Small intestine (tissue), 7 donors: ENCODE results near the gene SLIT3. TPM values are rescaled to one million over a fixed set of nuclear protein-coding genes. Genes with fewer than 3 reads are reported as not detected.
A peak's percentile ranks its signal among the peaks of the same experiment; 100 is the strongest.

ENCODE experiments used
- DNase-seq, 2 donors: peaks; one replicate each; pipeline versions ENCODE4 v3.0.0 to v3.0.0-alpha.2; 2013
- FAIRE-seq: peaks from 2 replicates; lab custom pipeline; 2012; peaks lifted over from hg19 to GRCh38; lab: Jason Lieb, UNC
- H3K27ac ChIP-seq, 3 donors: one replicate each; pipeline ENCODE4 v1.5.1; 2013; ENCODE audit warnings: low read length in 2 of 3, mild to moderate bottlenecking in 2 of 3, control low read depth in 1 of 3, inconsistent platforms in 1 of 3, low read depth in 1 of 3, moderate library complexity in 1 of 3
- H3K27me3 ChIP-seq, 3 donors: one replicate each; pipeline ENCODE4 v1.6.1; 2013; ENCODE audit warnings: low read length in 3 of 3, inconsistent platforms in 1 of 3; ENCODE audit not compliant: control insufficient read depth in 3 of 3, insufficient read depth in 3 of 3
- H3K36me3 ChIP-seq, 3 donors: one replicate each; pipeline ENCODE4 v1.6.1; 2013; ENCODE audit warnings: low read length in 3 of 3, inconsistent platforms in 1 of 3, low read depth in 1 of 3, mild to moderate bottlenecking in 1 of 3, moderate library complexity in 1 of 3; ENCODE audit not compliant: control insufficient read depth in 3 of 3, insufficient read depth in 2 of 3
- H3K4me1 ChIP-seq, 3 donors: one replicate each; pipeline ENCODE4 v1.6.1; 2013; ENCODE audit warnings: low read length in 2 of 3, inconsistent platforms in 1 of 3, low read depth in 1 of 3, mild to moderate bottlenecking in 1 of 3, moderate library complexity in 1 of 3; ENCODE audit not compliant: control insufficient read depth in 3 of 3, insufficient read depth in 2 of 3
- H3K4me3 ChIP-seq, 3 donors: one replicate each; pipeline ENCODE4 v1.5.1; 2013; ENCODE audit warnings: low read length in 3 of 3, control low read depth in 1 of 3, inconsistent platforms in 1 of 3, low read depth in 1 of 3, mild to moderate bottlenecking in 1 of 3, moderate library complexity in 1 of 3
- H3K9me3 ChIP-seq, 2 donors: one replicate each; pipeline ENCODE4 v1.6.1; 2013; ENCODE audit warnings: low read depth in 1 of 2, low read length in 1 of 2; ENCODE audit not compliant: control insufficient read depth in 2 of 2, insufficient read depth in 1 of 2
- WGBS, 3 donors: extraction: QIAGEN DNeasy Blood & Tissue Kit; methylation state at CpG; one replicate each; pipeline ENCODE4 v1.1.7; 2013; 5-methylcytosine and 5-hydroxymethylcytosine counted together
- polyA plus RNA-seq, 4 donors: library from polyadenylated mRNA; stranded (reverse) in 3 of 4; unstranded in 1 of 4; fragments of 200-250 nt in 3 of 4; fragments of 120-200 nt in 1 of 4; gene quantifications; one replicate each; pipeline versions ENCODE4 v1.2.1 to v1.2.3, GENCODE V29; 2013
- donor health status: healthy with polysubstance abuse.
- donor health status: control.
- donor health status: control.
- donor health status: Bipolar disorder and iron deficiency.
- donor health status: healthy.

The SLIT3 gene
- polyA plus RNA-seq, 4 donors = 0.27 to 5.5 (median 5.3) TPM; not detected in 1

DNA sequence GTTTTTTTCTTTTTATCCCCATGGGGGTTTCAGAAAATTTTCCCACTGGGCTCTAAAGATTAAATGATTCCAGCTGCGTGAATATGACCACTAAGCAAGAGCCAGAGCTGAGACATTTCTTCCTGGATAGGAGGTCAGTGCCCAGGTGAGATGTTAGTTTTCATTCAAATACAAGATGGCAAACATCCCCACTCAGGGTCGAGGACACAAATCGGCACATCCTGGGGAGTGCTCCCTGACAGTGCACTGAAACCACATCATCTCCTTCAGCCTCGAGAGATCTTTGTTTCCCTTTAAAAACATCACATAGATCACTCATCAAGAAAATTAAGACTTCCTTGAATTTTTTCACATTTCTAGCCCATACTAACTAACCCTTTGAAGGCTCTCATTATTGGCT is 448.6 kb downstream of the SLIT3 start:
- H3K4me1 ChIP-seq = peaks cover 0 to 4% (median 0%) of the 10 kb centered on the region in 3 donors
- peaks cover 0 to 15% (median 0%) of the 10 kb centered on the region in 3 donors for H3K27me3 ChIP-seq
- H3K36me3 ChIP-seq = no peaks in the 10 kb centered on the region
- 31 to 50% (median 34%) methylated on average over 4 of the region's 4 CpGs for WGBS, 3 donors
- no peaks in the 10 kb centered on the region for H3K9me3 ChIP-seq
- H3K27ac ChIP-seq = no peak overlapping the region
- FAIRE-seq = no peak
- DNase-seq = no peak
- H3K4me3 ChIP-seq = no peak overlapping the region

DNA sequence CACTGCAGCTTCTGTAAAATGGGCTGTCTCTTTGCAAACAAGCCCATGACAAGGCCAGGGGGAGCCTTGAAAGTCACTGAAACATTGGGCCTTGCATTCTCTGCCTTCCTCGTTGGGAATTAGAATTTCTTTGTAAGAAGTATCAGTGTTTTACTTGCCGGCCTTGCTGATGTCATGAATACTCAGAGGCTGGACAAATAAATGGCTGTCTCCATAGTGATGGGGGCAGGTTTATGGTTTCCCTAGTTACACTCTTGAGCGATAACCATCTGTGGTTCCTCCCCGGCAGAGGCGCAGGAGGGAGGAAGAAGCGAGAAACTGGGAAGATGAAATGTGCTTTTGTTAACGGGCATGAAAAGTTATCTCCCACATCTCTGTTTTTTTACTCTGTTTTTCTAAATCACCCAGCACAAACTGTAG is 449.0 kb downstream of the SLIT3 start:
- FAIRE-seq (no peak), DNase-seq (peak in 1 of 2 donors; percentile 40)
- Histone ChIP-seq H3K27me3 (peaks cover 0 to 17% (median 0%) of the 10 kb centered on the region in 3 donors), H3K36me3 (no peaks in the 10 kb centered on the region), H3K4me3 (no peak overlapping the region), H3K9me3 (no peaks in the 10 kb centered on the region), H3K27ac (peak overlapping the region in 1 of 3 donors; percentile 15), H3K4me1 (peaks cover 0 to 4% (median 0%) of the 10 kb centered on the region in 3 donors)
- WGBS, 3 donors = 13 to 17% (median 17%) methylated on average over 7 of the region's 7 CpGs

DNA sequence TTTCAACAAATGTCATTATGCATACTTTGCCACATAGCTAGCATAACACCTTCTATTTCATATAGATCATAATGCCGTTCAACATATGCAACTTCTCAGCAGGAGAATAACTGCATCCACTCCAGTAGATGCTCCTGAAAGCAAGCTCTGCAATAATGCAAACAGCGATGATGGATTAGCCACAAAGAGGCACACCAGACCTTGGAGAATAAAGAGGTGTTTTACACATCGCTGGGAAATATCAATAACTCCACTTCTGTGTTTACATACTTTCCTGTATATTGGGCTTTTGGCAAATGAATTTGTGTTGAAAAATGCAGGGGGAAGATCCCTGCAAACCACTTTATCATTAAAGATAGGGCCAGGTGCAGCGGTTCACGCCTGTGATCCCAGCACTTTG is 450.3 kb downstream of the SLIT3 start:
- Histone ChIP-seq H3K4me3 (no peak overlapping the region), H3K27me3 (peaks cover 0 to 20% (median 0%) of the 10 kb centered on the region in 3 donors), H3K36me3 (no peaks in the 10 kb centered on the region), H3K27ac (no peak overlapping the region), H3K4me1 (peaks cover 0 to 4% (median 0%) of the 10 kb centered on the region in 3 donors), H3K9me3 (no peaks in the 10 kb centered on the region)
- DNase-seq (no peak), FAIRE-seq (no peak)
- 31 to 67% (median 43%) methylated on average over 5 of the region's 5 CpGs for WGBS, 3 donors

DNA sequence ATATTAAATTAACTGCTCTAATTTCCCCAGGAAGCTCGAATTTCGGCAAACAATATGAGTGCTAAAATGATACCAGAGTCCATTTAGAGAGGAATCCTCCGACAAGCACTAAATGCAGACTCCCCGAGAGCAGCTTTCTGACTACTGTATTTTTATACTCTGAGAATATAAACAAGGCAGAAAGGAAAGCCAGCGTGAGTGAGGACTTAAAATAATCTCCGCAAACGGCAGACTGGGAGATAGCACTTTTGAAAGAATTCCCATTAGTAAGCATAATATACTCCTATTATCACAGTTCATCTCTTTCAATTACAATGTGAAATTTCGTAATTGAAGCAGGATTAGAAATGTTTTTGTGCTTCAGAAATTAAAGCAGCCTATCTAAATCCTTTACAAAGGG is 452.4 kb downstream of the SLIT3 start:
- 64 to 66% (median 66%) methylated on average over 8 of the region's 8 CpGs for WGBS, 3 donors
- Histone ChIP-seq H3K36me3 (no peaks in the 10 kb centered on the region), H3K27me3 (peaks cover 0 to 26% (median 0%) of the 10 kb centered on the region in 3 donors)

DNA sequence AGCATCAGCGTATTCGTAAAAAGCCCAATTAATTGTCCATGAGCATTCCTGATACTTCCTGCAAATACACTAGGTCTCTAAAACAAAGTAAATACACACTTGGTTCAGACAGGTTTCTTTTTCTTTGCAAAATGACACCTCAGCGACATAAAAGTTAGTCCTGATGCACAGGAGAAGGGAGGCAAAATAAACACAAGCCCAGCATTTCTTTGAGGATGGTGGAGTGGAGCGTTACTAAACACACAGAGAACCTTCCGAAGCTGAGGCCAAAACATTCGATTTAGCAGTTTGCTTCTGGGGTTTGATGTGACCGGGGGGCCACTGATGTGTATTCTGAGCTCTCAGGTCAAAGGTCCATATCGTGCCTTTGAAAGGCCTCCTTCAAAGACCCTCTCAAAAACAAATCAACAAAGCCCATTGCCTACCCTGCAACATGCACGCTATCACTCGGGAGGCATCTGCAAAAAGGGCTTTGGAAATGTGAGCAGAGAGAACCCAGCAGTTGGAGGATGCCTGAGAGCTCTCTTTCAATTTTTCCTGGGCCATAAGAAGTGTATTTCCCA is 453.3 kb downstream of the SLIT3 start:
- no peaks in the 10 kb centered on the region for H3K36me3 ChIP-seq
- FAIRE-seq = no peak
- peaks cover 0 to 4% (median 0%) of the 10 kb centered on the region in 3 donors for H3K4me1 ChIP-seq
- H3K9me3 ChIP-seq = no peaks in the 10 kb centered on the region
- no peak for DNase-seq
- 60 to 73% (median 70%) methylated on average over 10 of the region's 10 CpGs for WGBS, 3 donors
- no peak overlapping the region for H3K27ac ChIP-seq
- H3K27me3 ChIP-seq = peaks cover 0 to 31% (median 0%) of the 10 kb centered on the region in 3 donors
- no peak overlapping the region for H3K4me3 ChIP-seq

More for the DNA sequence above, 452.4 kb downstream of the SLIT3 start:
- no peak overlapping the region for H3K27ac ChIP-seq
- H3K9me3 ChIP-seq = no peaks in the 10 kb centered on the region
- DNase-seq = no peak
- no peak overlapping the region for H3K4me3 ChIP-seq
- FAIRE-seq = no peak
- H3K4me1 ChIP-seq = peaks cover 0 to 4% (median 0%) of the 10 kb centered on the region in 3 donors

DNA sequence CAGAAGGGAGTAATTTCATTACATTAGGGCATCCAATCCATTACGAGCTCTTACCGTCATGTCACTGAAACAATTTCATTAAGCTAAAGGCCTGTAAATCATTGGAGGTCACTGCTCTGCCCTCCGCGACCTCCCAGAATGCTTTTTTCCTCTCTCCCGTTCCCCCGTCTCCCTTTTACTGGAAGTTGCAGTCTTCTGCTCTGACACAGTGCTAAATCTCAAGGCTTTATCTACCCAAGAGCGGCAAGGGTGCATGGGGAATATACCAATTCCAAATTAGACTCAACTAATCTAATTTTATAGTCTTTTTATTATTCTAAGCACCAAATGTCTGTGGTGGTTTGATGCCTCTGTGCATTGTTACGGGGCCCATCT is 456.0 kb downstream of the SLIT3 start:
- no peak overlapping the region for H3K27ac ChIP-seq
- H3K27me3 ChIP-seq = peaks cover 0 to 30% (median 0%) of the 10 kb centered on the region in 3 donors
- no peaks in the 10 kb centered on the region for H3K36me3 ChIP-seq
- no peak for FAIRE-seq
- no peak overlapping the region for H3K4me3 ChIP-seq
- no peaks in the 10 kb centered on the region for H3K4me1 ChIP-seq
- no peaks in the 10 kb centered on the region for H3K9me3 ChIP-seq
- WGBS, 3 donors = 75 to 82% (median 81%) methylated on average over 8 of the region's 8 CpGs
- no peak for DNase-seq

DNA sequence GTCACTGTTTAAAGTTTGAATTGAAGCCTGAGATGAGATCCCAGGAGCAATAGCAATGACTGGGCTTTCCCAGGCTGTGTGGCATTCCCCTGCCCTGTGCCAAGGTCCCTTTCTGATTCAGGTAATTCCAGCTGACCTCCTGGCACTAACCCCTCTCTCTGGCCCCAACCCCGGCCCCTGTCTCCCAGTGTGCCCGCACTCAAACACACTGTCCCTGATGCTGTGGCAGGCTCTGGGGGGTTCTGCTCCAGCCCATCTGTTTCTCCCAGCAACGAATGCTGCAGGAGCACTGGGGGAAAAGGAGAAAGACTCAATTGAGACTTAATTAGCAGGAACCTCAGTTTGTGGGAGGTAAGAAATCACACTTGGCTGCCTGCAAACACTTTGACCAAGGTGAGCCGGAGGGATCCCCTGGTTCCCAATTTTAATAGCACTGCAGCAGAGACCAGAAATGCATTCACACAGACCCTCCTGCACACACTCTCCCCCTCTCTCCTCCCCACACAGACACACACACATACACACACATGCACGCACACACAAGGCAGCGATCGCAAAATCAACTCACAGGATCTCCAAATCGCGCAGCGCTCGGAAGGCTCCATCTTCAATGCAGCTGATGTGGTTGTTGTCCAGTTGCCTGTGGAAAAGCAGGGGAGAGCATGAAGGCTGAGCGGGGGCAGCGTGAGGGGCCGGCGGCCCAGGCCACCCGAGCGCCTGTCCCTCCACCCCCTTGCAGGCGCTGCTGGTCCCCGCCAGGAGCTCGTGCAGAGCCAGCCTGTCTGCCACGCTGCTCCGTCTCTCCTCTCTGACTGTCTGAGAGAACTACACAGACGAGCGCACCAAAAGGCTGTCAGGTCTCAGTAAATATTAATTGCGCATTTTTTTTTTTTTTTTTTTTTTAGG is 456.7 kb downstream of the SLIT3 start:
- FAIRE-seq (no peak), DNase-seq (no peak)
- Histone ChIP-seq H3K4me3 (no peak overlapping the region), H3K9me3 (no peaks in the 10 kb centered on the region), H3K36me3 (no peaks in the 10 kb centered on the region), H3K27me3 (peaks cover 0 to 30% (median 0%) of the 10 kb centered on the region in 3 donors), H3K27ac (no peak overlapping the region), H3K4me1 (no peaks in the 10 kb centered on the region)
- WGBS, 3 donors = 70 to 81% (median 73%) methylated on average over 25 of the region's 25 CpGs

DNA sequence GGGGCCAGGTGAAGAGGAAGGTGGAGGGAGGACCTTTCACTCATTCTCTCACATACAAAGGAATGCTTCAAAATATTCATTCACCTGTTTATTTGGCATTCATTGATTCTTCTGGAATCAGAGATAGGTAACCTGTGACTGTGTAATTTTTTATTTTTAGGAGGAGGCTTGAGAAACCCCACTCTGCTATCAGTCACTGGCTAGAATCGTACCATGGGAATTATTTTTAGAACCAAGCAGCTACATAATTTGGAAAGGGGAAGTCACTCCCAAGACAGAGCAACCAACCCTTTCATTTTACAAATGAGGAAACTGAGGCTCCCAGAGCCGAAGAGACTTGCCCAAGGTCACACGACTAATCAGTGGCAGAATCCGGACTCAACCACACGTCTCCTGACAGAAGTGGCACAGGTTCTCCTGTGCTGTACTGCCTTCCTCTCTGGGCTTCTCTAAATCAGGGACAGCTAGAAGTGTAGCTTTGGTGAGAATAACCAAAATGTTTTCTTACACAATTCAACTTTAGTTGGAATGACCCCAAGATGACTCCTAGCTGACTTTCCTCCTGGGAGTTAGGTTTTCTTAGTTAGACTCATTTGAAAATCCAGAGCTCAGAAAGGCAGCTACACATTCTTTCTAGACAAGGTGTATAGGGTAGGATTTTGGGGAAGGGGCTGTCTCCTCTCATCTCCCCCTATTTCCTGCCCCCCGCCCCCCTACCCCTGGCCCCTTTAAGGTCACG is 457.5 kb downstream of the SLIT3 start:
- no peak overlapping the region for H3K27ac ChIP-seq
- no peaks in the 10 kb centered on the region for H3K9me3 ChIP-seq
- FAIRE-seq (no peak), DNase-seq (no peak)
- H3K36me3 ChIP-seq = peaks cover 0 to 2% (median 0%) of the 10 kb centered on the region in 3 donors
- no peaks in the 10 kb centered on the region for H3K4me1 ChIP-seq
- 67 to 74% (median 72%) methylated on average over 7 of the region's 7 CpGs for WGBS, 3 donors
- H3K27me3 ChIP-seq = peaks cover 0 to 30% (median 0%) of the 10 kb centered on the region in 3 donors
- no peak overlapping the region for H3K4me3 ChIP-seq
